Germinal center (tissue), 1 donor: ENCODE measurements around the gene ARFGEF2.
"Not testable (repeated sequence)": the region's sequence is repeated elsewhere in the genome, so short reads cannot be mapped to it uniquely, and the experiment has no call there.

Source experiments
- DNase-seq: peaks from one replicate; pipeline ENCODE4 v3.0.0; 2012; ENCODE audit warnings: mixed read lengths, low spot score

The ARFGEF2 gene

DNA sequence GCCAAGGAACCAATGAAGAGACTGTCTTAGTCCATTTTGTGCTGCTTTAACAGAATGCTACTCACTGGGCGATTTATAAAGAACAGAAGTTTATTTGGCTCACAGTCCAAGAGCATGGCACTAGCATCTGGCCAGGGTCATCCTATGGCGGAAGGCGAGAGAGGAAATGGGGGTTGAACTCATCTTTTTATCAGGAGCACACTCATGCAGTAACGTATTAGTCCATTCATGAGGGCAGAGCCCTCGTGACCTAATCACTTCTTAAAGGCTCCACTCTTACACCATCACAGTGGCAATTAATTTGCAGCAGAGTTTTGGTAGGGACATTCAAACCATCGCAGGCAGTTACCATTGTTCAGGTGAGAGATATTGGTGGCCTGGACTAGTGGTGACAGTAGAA lies 8.5 kb downstream of the ARFGEF2 start:
- no peak for DNase-seq

DNA sequence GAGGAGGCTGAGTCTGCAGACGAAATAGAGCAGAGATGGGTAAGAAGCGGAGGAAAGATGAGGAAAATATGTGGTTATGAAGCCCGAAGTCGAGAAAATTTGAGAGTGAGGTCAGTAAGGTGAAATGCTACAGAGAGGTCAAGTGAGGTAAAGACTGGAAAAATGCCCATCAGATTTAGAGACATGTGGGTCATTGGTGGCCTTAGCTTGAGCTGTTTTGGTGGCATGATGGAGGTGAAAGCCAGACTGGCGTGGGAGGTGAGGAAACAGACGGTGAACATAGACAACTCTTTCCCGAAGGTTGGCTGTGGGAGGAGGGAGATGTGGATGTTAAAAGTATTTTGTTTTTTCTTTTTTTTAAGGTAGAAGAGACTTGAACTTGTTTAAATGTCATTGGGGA lies 9.4 kb downstream of the ARFGEF2 start:
- DNase-seq: no peak

GRCh38 chr20:48931527-48932374 lies 10.2 kb downstream of the ARFGEF2 start:
- no peak for DNase-seq

DNA sequence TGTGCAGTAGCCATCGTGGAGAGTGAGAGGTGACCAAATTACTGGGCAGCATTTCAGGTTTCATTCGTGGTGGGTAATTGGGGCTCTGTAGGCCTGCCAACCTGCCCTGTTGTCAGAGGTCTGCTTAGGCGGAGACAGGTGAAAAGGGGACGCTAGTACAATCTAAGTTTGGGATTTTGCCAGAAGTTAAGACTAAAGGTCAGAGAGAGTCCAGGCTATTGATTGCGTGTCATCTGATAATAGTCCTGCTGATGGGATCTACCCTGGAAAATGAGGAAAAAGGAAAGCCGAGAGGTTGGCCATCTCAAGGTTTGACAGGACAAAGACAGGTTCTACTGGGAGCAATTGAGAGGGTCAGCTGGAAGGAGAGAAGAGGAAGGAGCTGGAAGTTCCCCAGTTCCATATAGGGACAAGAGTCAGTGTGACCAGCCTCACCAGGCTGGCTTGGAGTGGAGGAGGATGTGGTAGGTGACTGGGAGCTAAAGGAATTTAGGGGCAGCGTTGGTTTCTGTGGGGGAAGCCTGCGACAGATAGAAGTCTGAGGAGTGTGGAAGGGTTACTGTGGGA lies 10.9 kb downstream of the ARFGEF2 start:
- DNase-seq: no peak

DNA sequence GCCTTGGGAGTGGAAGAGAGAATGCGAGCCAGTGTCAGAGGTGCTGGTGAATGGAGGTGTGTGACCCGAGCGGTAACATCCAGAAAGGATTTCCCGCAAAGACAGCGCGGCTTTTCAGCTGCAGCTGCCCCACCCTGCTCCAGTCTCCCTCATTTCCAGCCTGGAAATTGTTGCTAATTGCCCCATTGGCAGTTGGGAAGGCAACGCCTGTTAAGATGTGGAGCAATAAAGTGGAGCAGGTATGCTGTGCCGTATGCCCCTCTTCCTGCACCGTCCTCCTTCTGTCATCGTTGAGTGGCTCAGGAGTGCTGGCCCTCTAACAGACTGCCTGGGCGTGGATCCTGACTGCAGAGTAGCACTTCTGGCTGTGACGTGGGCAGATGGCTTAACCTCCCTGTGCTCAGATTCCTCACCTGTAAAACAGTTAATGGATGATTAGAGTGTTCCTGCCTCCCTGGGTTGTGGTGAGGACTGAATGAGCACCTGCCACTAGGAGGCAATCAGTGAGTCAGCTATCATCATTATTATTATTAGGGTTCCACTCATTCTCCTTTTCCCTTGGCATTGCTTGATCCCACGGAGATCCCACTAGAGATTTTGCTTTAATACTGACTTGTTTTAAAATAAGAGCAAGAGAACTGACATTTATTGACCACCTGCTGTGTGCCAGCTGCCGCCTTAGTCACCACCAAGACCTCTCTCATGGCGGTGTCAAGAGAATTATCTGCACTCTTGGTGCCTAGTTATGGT lies 11.7 kb downstream of the ARFGEF2 start:
- no peak for DNase-seq

- DNase-seq: not testable (repeated sequence)
These were observed 12.9 kb downstream of the ARFGEF2 start for GRCh38 chr20:48934273-48934877.

GRCh38 chr20:48934966-48935365 lies 13.5 kb downstream of the ARFGEF2 start:
- not testable (repeated sequence) for DNase-seq

DNA sequence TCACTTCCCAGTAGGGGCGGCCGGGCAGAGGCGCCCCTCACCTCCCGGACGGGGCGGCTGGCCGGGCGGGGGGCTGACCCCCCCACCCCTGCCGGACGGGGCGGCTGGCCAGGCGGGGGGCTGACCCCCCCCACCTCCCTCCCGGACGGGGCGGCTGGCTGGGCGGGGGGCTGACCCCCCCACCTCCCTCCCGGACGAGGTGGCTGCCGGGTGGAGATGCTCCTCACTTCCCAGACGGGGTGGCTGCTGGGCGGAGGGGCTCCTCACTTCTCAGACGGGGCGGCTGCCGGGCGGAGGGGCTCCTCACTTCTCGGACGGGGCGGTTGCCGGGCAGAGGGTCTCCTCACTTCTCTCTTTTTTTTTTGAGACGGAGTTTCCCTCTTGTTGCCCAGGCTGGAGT lies 14.7 kb downstream of the ARFGEF2 start:
- not testable (repeated sequence) for DNase-seq

DNA sequence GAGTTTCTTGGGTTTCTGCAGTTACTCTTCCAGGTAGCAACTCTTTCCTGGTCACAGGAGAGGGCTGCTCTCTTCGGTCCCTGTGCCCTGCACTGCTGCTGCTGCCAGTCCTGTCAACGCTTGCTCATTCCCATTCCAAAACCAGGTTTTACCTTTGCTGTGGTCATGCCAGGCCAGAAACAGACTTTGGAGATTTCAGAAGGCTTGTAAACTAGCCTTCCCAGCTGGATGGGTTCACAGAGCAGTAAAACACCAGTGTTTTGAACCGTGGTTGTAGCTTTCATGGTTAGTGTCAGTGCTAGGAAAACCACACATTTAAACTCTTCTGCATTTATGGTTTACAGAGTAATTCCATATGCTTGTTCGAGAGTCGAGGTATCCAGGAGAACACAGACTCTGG lies 16.2 kb downstream of the ARFGEF2 start:
- DNase-seq: no peak

DNA sequence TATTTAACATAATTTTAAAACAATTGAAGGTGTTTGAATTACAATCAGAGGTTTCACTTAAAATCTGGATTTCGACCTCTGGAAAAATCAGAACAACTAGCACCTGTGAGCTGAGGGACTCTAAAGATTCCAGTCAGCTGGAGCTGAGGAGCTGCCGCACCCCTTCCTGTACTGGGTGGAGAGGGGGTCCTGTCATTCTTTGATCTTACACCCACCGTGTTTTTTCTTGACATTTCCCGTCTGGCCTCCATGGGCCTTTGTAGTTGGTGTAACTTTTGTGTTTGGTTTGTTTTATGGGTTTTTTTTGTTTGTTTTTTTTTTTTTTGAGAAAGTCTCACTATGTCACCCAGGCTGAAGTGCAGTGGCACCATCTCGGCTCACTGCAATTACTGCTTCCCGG lies 17.2 kb downstream of the ARFGEF2 start:
- DNase-seq: no peak

DNA sequence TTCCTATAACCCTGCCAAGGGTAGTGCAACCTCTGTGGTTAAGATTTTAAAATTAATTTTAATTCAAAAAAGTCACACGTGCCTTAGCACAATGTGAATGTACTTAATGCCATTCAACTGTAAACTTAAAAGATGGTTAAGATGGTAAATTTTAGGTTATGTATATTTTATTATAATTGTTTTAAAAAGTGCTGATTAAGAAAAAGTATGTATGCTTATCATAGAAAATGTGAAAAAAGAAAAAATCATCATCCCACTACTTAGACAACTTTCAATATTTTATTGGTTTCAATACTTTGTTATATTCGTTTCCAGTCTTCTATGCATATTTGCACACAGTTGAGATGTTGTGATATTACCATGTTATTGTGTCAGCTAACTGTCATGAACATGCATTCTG lies 18.7 kb downstream of the ARFGEF2 start:
- no peak for DNase-seq

GRCh38 chr20:48941467-48941866 lies 20.0 kb downstream of the ARFGEF2 start:
- DNase-seq: no peak

DNA sequence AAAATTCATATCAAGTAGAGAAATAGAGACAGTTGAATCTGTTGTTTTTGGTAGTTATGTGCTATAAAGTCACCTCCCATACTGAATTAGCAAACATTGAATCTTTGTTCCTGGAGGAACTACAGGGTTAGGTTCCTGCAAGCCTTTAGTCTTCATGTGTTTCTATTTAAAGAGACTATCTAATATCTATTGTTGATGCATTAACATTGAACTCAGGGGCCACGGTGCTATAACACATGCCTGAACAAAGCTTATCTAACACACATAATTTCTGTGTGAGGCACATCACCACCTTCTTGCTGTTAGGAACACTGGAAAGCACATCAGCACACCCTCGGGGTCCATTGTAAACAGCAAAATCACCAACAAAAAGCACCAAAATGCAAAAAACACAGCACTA lies 21.2 kb downstream of the ARFGEF2 start:
- no peak for DNase-seq

DNA sequence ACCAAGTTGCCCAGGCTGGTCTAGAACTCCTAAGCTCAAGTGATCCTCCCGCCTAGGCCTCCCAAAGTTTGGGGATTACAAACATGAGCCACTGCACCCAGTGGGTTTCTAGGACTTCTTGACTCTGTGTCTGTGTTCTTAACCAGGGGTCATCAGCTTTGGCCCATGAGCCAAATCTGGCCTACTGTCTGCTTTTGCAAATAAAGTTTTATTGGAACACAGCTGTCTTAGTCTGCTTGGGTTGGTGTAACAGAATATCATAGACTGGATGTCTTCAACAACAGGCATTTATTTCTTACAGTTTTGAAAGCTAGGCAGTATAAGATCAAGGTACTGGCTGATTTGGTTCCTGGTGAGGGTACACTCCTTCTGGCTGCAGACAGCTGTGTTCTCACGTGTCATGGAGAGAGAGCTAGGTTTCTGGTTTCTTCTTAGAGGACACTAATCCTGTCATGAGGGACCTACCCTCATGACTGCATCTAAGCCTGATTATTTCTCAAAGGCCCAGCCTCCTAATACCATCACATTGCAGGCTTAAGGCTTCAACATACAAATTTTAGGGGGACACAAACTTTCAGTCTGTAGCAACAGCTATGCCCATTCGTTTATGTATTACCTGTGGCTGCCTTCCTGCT lies 23.3 kb downstream of the ARFGEF2 start:
- DNase-seq: no peak

DNA sequence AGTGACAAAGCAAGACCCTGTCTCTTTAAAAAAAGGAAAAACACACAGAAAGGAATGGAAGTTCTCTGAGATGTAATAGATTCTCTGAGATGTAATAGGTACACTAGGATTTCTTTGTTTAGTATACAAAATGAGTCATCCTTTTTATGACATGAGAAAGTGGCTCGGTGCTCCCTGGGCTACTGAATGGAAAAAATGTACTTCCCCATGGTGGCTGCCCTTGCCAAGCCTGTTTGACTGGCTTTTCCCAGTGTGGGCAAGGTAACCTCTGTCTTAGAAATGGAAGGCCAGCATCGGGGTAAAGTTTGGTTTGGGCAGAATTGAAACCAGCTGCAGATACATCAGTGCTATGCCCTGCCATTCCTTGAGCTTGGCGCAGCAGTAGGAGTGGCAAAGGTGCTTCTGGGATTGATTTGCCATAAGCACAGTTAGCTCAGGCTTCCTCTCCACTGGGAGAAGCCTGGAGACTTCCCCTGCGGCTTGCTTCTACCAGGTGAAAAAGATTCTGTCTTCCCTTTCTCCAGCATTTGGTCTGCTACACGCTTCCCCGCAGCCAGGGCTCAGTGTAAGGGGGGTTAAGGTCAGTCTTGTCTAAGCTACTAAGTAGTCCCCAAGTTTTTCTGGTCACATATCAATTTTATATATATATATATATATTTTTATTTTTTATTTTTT lies 24.5 kb downstream of the ARFGEF2 start:
- DNase-seq: no peak

DNA sequence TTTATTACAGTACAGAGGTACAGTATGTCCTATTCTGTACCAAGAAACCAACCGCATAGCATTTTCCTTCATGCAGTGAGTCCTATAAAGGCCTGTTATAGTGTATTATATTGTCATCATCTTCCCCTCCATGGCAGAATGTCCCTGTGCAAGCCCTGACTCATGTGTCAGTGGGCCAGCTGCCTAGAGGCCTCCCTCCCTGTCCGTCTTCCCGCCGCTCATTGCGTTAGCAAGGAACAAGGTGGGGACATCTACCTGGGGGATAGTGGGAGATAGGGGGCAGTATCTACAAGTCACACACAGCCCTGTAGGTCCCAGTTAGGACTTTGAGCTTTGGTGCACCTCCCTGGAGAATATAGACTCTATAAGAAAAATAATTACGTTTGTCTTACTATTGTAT lies 27.1 kb downstream of the ARFGEF2 start:
- DNase-seq: no peak

DNA sequence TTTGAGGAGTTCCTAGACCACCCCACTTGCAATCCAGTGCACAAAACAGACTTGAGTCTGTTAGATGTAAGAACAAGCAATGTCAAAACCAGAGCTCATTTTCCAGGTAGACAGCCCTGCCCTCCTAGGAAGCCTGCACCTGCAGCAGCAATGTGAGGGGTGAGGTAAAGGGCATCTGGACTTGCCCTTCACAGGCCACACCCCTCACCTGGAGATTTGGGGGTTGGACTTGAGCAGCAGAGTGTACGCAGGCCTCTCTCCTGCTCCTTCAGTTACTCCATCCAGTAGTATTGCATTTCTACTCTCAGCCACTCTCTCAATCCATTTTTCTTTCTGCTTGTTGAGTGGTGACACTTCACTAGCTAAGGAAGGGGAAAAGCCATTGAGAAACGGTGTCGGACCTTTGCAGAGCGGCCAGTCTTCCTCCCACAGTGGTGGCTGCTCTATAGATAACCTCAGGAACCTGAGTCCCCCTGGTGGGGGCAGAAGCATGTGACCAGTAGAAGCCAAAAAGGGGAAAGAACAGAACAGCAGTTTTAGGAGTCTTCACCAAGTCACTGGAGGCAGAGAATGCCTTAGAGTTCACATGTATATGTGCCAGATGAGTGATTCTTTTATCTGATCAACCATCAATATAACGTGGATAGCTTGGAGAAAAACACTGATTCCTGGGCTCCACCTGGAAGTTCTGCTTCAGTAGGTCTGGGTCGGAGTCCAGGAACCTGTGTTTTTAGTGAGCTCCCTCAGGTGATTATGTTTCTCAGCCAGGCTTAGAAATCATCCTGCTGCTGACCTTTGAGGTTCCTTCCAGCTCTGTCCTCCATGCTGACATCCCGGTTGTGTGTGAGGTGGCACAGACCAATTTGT lies 28.0 kb downstream of the ARFGEF2 start:
- DNase-seq: no peak

- no peak for DNase-seq
These were observed 29.5 kb downstream of the ARFGEF2 start for GRCh38 chr20:48951041-48951440.

DNA sequence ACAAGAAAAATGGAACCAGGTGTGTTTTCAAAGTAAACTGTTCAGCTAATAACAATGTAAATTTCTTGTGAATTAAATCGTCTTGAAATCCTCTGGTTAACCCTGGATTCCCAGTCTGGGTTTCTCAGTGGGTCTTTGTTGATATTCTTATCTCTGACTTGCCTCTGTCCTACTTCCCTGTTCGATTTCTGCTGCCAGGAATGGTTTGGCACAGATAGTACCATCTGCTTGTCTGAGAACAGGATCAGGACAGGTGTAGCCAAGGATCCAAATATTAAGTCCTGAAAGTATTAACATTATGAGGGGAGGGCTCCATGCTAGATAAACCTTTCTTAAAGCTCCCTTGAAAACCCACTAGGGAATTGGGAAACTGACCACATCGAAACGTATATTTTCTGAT lies 30.1 kb downstream of the ARFGEF2 start:
- no peak for DNase-seq

DNA sequence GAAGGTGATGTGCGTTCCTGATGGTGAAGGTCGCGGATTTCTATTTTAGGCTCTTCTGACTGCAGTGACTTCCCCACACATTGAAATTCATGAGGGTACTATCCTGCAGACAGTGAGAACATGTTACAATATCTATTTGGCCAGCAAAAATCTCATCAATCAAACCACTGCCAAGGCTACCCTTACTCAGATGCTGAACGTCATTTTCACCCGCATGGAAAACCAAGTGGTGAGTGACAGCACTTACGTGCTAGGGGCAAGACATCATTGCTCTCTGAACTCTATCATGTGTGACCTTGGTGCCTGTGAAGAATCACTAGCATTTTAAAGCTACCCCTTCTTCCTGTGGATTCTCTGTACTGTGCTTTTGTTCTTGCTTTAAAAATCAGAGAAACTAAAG lies 31.1 kb downstream of the ARFGEF2 start:
- no peak for DNase-seq

DNA sequence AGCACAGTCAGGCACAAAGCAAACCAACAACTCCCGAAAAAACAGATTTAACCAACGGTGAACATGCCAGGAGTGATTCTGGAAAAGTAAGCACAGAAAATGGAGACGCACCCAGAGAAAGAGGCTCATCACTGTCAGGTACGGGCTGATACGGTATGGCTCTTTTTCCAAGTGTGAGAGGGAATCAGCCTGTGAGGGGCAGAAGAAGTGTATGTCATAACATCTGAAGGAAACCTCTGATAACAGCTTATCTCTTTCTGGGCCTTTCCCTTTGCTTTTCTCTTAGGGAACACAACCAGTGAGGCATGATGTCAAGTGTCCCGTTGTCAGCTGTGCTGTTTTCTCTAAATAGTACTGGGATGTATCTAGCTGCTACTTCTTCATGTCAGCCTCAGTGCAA lies 32.1 kb downstream of the ARFGEF2 start:
- DNase-seq: no peak
